Occipital lobe (tissue), 2 donors: ENCODE data around the gene RAPGEF5. TPM values are rescaled to one million over a fixed set of nuclear protein-coding genes. Genes with fewer than 3 reads are reported as not detected.

Experiments used
- DNase-seq: peaks from one replicate; lab custom pipeline; 2025; lab: John Stamatoyannopoulos, UW
- total RNA-seq: library from RNA; depleted of rRNA; stranded (reverse); fragments of >200 nt; gene quantifications from one replicate; pipeline ENCODE4 v1.2.3, GENCODE V29; 2014

RAPGEF5 gene
- total RNA-seq, 1 donor from 2014 or later, result 81.4 TPM

DNA sequence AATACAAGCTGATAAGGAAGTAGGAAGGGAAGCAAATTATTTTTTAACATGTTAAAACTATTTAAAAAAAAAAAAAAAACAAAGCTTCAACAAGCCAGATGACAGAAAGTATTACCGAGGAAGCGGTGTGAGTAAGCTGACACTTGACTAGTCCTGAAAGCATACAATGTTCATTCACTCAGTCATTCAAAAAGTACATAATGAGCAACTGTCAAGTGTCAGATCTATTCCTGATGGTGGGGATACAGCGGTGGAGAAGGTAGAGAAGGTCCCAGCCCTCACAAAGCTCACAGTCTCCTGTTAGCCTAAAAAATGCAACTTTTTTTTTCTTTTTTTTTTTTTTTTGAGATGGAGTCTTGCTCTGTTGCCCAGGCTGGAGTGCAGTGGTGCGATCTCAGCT lies 40.0 kb downstream of the RAPGEF5 start:
- no peak for DNase-seq

- DNase-seq, result no peak
Observed at GRCh38 chr7:22307816-22308215, 49.1 kb downstream of the RAPGEF5 start.

- no peak for DNase-seq
Observed at GRCh38 chr7:22305706-22306105, 51.2 kb downstream of the RAPGEF5 start.

DNA sequence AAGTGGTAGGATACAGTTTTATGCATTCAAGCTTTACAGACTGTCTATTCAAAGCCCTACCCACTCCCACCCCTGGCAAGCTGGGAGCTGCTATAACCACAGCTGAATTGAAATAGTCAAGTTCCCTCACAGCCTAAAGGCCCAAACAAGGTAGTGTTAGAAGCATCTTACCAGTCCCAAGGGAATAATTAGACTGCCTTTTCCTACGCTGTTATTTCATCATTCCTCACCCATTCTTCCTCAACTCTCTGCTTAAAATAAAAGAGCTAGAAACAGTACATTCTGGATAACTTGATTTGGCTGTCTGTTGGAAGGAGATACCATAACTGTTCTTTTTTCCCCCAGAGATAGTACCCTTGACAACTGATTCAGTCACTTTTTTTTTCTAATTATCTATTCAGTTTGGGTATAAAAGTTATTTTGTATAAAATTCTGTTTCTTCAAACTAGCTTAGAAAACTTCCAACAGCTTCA lies 54.0 kb downstream of the RAPGEF5 start:
- no peak for DNase-seq

DNA sequence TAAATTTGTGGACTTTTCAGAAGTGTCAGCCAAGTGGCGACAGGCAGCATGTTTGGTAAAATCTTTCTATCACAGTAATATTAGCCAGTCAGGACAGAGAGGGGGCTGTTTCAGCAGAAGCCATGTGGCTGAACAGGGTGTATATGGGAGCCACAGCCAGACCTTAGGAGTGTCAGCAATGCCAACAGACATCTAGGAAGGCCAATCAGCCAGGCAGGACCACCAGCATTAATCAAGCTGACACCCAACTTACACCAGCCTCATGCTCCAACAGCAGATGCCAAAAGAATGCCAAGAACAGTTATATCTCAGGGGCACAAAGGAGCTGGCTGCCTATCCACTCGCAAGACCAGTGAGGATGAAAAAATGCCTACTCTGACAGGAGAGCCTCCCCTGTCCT lies 54.8 kb downstream of the RAPGEF5 start:
- DNase-seq, result no peak

DNA sequence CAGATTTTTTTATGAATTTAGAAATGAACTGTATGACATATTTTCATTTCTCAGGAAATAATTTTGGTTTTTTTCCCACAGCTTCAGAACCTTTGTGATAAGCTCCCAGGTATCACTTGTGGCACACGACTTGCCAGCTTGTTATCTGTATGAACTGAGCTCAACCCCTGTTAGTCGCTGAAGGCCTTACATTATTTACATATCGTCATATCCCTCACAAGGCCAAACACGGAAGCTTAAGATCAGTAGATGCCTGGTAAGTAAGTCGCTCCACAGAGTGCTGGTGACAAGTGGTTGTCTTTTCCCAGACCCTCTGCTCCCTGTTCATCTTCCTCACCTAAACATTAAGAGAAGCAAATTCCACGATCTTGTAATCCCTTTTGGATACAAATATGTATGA lies 55.2 kb downstream of the RAPGEF5 start:
- no peak for DNase-seq

- no peak for DNase-seq
Observed at GRCh38 chr7:22300839-22301238, 56.1 kb downstream of the RAPGEF5 start.

DNA sequence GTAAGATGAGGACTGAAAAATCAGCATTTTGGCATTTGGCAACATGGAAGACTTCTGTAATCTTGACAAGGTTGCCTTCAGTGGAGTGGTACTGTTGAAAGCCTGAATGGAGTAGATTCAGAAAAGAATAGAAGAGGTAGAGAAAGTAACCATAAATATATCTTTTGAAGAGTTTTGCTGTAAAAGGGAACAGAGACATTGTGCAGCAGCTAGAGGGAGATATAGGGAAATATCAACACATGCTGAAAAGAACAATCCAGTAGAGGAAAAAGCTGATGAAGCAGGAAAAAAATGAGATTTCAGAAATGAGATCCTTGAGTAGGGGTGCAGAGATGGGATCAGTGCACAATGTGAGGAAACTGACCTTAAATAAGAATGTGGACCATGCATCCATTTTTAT lies 60.0 kb downstream of the RAPGEF5 start:
- no peak for DNase-seq

- no peak for DNase-seq
Observed at GRCh38 chr7:22296265-22296566, 60.7 kb downstream of the RAPGEF5 start.

DNA sequence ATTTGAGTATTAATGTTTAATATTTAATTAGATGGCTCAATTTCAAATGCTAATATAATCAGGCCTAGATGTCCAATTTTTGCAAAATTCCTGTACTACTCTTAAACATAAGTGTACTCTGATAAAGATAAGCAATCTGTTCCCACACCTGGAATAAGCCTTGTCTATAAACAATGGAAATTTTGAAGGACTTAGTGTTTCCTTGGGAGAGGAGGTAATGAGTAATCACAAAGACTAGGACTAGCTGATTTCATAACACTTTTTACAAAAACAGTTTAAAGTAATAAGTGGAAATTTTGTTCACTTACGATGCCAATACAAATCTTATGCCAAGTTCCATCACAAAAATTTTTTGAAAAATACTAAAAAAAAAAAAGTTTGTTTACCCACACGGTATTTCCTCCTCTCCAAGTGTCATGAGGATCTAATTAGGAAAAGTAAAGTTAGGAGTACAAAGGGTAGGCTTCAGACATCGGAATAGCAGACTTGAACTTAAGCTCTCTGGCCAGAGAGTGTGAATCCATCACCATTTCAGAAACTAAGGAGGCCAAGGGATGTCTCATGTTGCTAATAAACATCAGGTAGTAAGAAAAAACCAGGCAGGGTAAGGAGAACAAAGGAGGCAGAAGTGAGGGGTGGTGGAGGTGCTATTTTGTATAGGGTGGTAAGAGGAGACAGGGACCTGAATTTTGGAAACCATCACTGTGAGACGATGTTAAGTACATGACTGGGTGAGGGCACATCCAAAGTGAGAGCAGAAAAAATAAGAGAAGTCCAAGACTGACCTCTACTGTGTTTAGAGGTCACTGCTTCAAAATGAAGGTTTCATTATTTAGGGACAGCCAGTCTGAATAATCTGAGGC lies 61.3 kb downstream of the RAPGEF5 start:
- DNase-seq, result no peak

DNA sequence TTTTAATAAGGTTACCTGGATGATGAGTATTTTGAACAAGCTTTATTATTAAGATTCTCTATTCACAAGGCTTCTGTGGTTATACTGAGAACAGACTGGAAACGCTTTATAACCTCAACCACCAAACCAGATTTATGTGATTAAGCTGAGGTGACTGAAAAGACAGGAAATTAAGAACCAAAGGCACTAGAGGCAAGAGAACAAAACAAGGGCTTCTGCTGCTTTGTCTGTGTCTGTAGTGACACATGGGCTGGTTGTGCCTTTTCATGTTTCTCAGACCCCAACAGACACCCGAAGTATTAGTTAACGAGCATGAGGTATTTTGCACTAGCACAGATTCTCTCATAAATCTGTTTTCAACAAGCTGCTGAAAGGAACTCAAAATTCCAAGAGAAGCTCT lies 64.4 kb downstream of the RAPGEF5 start:
- no peak for DNase-seq

DNA sequence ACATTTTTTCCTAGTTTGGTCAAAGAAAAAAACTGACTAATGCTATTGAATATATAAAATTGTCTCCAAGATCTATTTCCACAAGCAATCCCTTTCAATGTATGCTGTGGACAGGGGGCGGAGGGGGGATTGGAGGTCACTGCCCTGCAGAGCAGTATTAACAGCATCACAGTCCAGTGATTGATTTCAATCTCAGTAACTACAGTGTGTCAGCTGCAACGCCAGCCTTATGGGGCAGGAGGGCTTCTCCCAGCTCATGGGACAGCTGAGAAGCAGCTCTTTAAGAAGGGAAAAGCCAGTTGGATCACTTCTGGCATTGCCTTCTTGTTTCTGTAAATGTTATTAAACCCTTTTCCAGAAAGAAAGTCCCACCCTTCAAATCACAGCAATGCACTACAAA lies 65.0 kb downstream of the RAPGEF5 start:
- no peak for DNase-seq

DNA sequence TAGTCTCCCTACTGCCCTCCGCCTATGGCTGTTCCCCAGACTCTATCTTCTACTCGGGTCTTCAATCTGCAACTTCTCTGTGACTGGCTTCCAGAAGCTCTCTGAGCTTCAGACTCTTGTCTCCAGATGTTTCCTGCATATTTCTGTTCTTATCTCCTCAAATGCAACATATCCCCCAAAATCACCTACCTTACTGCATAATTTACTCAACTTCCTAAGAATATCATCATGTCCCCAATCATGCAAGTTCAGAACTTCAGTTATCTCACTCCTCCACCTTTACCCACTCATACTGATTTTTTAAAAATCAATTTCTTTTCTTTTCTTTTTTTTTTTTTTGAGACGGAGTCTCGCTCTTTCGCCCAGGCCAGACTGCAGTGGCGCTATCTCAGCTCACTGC lies 68.8 kb downstream of the RAPGEF5 start:
- DNase-seq, result no peak

DNA sequence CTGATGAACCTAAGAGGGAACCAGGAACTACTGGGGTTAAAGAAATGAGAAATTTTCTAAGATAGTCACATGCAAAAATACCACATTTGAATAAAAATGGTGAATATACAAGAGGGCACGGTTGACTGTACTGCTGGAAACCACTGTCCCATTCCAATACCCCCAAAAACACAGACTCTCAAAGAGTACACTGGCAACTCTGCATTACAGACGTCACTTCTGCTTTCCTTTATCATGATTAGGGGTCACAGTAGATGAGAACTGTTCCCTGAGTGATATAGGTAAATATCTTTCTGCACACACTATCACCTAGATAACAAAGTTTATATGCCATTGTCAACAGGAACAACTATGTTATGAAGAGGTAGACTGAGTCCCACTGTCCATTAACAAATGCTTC lies 69.5 kb downstream of the RAPGEF5 start:
- DNase-seq, result no peak

GRCh38 chr7:22286436-22286835 lies 70.5 kb downstream of the RAPGEF5 start:
- no peak for DNase-seq

DNA sequence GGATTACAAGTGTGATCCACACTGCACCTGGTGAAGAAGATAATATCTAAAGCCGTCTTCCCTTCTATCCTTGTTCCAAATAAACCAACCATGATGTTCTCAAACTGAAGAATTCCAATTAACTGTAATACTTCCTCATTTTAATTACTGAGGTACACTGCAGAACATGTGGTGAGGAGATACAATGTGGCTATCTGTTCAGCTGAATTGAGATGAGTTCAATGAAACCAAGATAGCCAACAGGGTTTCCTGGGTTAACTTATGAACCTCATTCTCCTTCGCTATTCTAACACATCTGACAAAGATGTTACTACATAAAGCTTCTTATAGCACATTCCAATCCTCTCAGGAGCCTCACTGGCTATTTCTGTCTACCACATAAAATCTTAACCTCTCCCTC lies 75.5 kb downstream of the RAPGEF5 start:
- no peak for DNase-seq

DNA sequence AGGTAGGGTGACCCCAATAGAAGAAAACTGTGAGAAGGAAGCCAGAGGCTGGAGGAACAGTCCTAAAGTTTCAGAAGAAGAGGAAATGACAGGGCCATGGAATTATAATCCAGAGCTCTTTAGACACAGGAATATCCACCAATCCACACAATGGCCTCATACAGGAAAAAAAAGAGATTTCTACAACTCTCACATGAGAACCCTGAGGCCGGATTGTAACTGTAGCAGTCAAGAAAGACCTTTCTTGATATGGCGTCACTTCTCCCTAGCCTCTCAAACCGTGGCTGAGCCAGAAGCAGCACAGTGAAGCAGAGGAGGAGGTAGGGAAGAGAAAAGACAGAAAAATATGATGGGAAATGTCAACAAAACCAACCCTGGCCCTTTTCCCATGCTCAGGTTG lies 76.9 kb downstream of the RAPGEF5 start:
- no peak for DNase-seq

DNA sequence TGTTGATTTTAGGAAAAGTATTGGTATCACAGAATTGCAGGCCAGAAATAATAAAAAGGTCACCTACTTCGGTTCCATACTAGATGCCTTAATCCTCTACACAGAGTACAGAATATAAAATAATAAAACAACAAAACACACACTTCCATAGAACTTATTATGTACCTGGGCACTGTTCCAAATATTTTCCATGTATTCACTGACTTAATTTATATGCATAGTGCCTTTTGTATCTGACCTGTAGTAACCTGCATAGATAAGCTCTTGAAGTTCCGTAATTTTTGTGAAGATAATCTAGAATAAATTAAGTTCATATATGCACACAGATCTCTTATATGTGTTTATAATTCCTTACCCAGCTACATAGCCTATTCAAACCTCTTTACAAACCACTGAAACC lies 78.3 kb downstream of the RAPGEF5 start:
- DNase-seq, result no peak

- no peak for DNase-seq
Observed at GRCh38 chr7:22277375-22277774, 79.6 kb downstream of the RAPGEF5 start.

DNA sequence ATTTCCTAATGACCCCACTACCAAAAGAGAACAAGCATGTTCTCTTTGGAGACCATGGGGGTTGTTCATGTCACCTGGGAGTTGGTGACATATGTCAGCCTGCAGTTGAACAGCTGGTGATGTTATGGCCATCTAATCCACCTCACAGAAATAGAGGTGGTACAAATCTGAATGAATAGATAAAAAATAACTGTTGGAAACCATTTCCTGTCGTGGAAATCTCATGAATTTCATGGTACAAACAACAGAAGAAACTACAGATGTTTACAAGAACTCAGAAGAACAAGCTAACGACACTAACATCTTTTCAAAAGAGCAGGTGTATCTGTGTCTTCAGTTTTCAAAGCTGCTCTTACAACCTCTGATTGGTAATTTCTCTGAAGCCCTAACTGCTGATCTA lies 81.3 kb downstream of the RAPGEF5 start:
- no peak for DNase-seq

DNA sequence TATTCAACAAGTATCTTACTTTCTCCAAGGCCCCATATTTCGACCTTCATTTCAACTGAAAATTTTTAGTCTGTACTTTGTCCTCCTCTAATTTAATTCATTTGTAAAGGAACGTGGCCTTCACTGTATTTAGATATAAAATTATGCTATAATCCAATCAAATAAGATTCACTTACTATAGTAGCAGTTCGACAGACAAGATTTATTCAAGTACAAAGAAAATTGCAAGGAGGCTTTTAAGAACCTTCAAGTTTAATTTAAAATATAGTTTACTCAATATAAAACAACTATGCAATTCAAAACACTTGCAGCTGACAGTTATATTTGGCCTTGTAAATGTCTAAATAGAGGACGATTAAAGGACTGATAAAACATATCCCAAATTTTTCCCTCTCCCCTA lies 85.6 kb downstream of the RAPGEF5 start:
- no peak for DNase-seq

DNA sequence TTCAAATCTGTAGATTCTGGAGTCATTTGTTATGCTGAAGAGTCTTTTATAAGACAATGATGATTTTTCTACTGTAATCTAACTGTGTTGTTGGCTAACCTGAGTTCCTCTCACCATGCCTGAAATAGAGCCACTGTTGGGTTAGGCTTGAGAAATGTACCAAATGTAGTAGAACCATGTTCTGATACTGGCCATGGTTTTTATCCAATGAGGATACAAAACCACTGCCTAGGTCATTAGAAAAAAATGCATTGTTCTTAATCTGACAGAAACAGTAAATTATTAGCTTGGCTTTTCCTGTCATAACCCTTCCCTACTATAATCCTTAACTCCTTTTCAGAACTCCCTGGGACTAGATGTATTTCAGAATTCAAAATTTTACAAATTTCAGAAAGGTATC lies 86.6 kb downstream of the RAPGEF5 start:
- DNase-seq, result no peak

- DNase-seq, result no peak
Observed at GRCh38 chr7:22269963-22270362, 87.0 kb downstream of the RAPGEF5 start.

- DNase-seq, result no peak
Observed at GRCh38 chr7:22268884-22269421, 88.0 kb downstream of the RAPGEF5 start.
